HG03103 (cell line): ENCODE measurements around the gene PRM3.
A peak's percentile ranks its signal among the peaks of the same experiment; 100 is the strongest.

Experiments used
- ATAC-seq: cut with Tn5 transposase; IDR thresholded peaks from one replicate; pipeline ENCODE4 v1.9.1; 2021; ENCODE audit warnings: low read depth; ENCODE audit not compliant: unreplicated experiment

Gene PRM3

DNA sequence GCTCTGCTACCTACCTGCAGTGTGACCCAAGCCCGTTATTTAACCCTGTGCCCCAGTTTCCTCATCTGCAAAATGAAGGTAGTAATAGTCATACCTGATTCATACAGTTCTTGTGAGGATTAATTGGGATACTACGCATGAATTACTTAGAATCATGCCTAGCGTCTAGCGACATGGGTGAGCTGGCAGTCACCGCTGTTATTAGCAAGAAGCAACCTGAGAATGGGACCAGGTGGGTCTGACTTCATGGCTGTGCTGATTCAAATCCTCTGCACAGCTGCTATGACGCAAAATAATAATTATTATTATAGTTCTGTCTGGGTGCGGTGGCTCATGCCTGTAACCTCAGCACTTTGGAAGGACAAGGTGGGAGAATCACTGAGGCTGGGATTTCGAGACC, 25.3 kb downstream of the PRM3 start:
- ATAC-seq, result no peak

DNA sequence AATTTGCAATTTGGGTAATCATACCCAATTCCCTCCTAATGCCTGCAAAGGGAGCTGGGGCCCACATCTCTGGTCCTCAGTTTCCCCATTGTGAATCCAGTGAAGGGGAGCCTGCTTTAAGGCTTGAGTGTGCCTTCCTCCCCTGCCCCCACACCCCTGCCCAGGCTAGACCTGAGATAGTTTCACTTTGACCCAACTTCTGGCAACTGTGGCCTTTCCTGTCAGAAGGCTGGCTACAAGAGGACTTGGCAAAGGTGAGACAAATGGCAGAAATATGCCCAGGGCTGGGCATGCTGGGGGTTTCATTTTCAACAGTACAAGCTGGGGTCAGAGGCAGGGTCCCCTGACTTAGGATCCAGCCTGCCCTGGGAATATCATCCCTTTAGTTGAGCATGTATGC, 27.4 kb downstream of the PRM3 start:
- no peak for ATAC-seq

DNA sequence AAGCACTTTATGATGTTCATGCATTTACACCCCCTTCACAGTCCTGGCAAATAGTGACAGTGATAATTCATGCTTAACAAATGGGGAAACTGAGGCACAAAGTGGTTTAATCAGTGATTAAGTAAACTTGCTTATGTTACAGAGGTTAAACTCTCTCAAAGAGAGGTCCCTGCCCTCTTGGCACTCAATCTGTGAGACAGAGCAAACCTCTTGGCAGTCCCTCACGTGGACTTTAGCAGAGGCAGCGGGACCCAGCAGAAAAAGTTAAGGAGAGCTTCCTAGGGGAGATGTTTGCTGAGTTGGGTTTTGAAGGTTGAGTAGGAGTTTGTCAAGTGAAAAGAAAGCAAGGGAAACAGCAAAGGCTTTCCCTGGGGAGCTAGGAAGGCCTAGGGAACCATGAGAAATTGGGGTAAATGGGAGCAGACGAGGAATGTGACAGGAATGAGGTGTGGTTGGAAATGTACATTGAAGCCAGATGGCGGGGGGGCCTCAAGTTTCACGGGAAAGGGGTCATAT, 28.1 kb downstream of the PRM3 start:
- ATAC-seq, result no peak

DNA sequence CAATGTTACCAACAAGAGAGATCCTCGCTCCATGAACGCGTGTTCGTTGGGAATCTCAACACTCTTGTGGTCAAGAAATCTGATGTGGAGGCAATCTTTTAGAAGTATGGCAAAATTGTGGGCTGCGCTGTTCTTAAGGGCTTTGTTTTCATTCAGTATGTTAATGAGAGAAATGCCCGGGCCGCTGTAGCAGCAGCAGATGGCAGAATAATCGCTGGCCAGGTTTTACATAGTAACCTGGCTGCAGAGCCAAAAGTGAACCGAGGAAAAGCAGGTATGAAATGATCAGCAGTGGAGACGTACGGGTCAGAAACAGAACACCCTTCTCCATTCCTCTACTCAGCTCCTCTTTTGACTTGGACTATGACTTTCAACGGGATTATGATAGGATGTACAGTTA, 30.8 kb downstream of the PRM3 start:
- no peak for ATAC-seq

DNA sequence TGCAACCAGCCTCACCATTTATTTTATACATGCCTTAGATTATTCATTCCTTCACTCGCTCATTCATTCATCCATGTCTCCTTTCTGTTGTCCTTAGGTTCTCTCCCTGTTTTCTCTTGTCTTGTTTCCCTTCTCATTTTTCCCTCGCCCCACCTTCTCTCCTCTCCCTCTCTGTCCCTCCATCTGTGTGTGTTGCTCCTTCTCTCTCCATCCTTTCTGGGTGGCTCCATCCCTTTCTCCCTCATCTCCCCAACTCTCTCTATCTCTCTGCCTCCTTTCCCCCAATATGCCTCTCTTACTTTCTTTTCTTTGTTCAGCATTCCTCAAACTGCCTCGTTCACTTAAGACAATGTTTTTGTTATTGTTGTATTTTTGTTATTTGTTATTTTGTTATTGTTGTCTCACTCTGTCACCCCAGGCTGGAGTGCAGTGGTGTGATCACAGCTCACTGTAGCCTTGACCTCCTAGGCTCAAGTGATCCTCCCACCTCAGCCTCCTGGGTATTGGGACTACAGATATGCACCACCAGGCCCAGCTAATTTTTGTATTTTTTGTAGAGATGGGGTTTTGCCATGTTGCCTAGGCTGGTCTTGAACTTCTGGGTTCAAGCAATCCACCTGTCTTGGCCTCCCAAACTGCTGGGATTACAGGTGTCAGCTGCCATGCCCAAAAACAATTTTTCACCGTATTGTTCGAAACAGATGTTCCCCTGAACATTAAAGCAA, 31.8 kb downstream of the PRM3 start:
- ATAC-seq, result no peak

DNA sequence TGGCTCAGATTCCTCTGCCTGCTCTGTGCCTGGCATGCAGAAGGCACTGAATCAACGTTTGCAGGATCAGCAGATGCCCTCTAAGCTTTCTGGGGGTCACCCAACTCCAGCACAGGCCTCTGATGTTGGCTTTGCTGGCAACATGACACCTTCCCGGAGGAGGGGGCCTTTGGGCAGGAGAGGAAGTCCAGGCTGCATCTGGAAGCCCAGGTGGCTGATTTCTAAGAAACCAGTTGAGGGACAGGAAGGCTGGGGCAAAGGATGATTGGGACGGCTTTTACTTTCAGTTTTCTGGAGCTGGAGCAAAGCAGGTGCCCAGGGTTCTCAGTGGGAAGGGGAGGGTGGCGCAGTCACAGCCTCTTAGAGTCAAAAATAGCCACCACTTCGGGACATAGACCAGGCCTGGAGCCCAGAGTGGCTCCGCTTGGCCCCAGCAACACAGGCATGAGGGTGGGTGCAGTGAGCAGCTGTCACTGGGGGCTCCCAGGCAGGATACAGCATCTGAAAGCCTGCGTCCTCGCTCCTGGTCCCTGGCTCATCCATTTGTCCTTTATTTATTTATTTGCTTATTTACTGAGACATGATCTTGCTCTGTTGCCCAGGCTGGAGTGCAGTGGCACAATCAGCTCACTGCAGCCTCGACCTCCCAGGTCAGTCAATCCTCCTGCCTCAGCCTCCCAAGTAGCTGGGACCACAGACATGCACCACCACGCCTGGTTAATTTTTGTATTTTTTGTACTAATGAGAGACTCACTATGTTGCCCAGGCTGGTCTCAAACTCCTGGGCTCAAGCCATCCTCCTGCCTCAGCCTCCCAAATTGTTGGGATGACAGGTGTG, 32.6 kb downstream of the PRM3 start:
- ATAC-seq, result no peak

DNA sequence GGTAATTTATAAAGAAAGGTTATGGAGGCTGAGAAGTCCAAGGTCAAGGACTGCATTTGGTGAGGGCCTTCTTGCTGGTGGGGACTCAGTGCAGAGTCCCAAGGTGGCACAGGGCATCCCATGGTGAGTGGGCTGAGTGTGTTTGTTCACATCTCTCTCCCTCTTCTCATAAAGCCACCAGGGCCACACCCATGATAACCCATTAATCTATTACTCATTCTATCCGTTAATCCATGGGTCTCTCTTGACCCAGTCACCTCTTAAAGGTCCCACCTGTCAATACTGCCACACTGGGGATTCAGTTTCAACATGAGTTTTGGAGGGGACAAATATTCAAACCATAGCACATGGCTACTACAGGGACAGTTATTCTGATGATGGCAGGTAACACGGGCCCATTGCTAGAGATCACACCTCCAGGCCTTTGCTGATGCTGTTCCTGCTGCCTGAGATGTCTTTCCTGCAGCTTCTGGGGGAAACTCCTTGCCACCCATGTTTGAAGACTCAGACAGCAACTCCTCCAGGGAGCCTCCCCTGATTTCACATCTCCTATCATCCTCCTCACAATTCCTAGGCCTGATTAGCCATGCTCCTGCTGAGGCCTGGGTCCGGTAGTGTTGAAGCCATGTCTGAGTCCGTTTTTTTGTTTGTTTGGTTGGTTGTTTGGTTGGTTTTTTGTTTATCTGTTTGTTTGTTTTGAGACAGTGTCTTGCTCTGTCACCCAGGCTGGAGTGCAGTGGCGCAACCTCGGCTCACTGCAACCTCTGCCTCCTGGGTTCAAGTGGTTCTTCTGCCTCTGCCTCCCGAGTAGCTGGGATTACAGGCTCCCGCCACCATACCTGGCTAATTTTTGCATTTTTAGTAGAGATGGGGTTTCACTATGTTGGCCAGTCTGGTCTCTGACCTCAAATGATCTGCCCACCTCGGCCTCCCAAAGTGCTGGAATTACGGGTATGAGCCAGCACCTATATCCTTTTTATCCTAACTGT, 33.5 kb downstream of the PRM3 start:
- no peak for ATAC-seq

DNA sequence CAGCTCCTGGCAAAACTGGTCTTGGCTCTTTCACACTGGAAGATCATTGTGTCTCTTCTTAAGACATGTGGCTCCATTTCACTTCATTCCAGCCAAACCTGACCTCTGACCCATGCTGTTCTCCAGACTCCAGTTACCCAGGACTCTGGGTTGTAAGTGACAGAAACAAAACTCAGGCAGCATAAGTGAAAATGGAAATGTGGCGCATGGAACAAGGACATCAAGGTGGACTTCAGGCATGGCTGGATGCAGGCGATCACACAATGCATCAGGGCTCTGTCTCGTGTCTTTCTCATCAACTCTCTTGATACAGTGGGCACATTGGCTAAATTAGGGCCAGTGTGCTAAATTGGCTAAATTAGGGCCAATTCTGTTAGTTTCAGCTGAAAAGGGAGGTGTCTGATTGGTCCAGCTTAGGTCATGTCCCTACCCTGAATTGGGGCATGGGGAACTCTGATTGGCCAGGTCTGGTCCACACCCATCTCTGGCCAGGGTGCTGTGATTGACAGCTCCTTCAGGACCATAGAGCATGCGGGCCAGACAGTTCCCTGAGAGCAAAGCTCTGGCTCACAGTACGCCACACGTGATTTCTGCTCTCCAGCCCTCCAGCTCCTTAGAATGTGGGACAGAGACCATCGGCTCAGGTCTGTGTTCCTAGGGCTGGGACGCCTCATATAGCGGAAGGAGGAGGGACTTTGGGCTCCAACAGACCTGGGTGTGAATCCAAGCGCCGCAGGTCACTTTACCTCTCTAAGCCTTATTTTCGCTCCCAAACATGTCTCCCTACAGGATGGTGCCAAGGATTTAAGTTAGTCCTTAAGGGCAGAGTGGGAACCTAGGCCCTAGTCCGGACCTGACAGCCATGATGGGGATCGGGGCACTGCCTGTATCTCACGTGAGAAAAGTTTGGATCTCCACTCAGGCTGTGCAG, 34.9 kb downstream of the PRM3 start:
- ATAC-seq, result no peak

DNA sequence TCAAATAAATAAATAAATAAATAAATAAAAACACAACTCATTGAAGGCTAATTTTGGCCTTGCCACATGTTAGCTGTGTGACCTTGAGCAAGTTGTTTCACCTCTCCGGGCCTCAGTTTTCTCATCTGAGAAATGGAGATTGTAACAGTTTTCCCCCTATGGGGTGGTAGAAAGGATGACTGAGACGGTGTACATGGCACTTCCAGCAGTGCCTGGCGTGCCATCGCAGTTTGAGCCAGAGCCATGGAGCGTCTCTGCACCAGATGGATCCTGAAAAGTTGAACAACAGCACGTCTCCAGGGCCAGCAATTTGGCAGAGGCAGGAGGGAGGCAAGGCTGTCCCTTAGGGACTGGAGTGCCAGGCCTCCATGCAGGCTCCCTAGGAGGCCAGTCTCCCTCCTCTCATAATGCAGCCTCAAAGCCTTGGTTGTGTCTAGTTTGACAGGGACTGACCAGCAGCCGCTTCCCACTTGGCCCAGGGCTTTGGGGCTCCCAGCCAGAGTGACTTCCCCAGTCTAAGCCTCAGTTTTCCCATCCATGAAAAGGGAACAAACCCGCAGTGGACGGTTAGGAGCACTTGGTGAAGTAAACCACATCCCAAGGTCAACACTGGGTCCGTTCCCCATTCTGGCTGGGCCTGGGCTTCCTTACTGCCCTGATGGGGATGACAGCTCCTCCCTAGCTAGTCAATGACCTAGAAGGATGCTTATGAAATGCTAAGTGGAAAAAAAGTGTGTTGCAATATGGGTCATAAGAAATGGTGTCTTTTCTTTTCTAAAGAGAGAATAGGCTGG, 36.8 kb downstream of the PRM3 start:
- no peak for ATAC-seq

DNA sequence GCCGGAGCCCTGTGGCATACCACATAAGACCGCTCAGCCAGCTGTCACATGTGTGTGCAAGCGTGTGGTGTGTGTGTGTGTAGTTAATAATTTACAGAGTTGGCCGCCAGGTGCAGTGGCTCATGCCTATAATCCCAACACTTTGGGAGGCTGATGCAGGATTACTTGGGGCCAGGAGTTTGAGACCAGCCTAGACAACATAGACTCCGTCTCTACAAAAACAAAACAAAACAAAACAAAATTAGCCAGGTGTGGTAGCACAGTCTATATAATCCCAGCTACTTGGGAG, 37.8 kb downstream of the PRM3 start:
- ATAC-seq, result no peak

DNA sequence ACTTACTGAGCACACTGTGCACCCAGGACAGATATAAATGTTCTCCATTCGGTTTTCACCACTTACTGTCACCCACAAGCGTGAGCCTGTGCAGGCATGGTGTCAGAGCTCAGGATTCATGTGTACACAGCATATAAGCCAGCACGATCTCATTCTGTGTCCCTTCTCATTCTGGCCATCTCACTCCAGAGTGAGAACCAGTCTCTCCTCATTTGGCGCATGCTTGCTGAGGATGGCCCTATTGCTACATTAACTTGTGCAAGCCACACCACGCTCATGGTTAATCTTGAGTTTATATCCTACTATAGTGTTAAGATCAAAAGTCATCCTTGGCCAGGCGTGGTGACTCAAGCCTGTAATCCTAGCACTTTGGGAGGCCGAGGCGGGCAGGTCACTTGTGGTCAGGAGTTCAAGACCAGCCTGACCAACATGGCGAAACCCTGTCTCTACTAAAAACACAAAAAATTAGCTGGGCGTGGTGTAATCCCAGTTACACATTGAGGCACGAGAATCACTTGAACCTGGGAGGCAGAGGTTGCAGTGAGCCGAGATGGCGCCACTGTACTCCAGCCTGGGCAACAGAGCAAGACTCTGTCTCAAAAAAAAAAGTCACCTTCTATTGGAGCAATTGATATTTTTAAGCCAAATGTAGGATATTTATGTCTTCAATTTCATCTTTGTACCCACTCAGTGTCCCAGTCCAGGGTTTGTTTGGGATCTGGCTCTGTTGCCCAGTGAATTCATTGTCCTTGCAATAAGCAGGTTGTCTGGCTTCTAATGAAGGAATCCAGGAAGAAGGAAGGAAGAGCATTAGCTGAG, 38.3 kb downstream of the PRM3 start:
- no peak for ATAC-seq

DNA sequence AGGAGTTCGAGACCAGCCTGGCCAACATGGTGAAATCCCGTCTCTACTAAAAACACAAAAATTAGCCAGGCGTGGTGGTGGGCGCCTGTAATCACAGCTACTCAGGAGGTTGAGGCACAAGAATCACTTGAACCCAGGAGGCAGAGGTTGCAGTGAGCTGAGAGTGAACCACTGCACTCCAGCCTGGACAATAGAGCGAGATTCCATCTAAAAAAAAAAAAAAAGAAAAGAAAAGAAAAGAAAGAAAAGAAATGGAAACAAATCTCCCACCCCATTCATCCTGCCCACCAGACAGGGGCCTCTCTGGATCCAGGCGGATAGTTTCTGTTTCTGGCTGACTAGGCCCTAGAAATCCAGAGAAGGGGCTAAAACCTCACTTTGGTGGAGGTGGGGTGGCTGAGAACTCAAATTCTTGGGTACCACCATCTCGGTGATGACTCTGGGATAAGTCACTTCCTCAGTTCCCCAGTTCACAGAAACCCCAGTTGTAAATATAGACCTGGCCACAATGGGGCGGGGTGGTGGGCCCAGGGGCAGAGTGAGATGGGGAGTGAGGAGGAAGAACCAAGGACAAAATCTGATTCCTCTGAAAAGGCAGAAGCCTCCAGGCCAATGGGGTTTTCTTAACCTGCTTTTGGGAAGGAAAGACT, 39.6 kb downstream of the PRM3 start:
- ATAC-seq, result no peak

DNA sequence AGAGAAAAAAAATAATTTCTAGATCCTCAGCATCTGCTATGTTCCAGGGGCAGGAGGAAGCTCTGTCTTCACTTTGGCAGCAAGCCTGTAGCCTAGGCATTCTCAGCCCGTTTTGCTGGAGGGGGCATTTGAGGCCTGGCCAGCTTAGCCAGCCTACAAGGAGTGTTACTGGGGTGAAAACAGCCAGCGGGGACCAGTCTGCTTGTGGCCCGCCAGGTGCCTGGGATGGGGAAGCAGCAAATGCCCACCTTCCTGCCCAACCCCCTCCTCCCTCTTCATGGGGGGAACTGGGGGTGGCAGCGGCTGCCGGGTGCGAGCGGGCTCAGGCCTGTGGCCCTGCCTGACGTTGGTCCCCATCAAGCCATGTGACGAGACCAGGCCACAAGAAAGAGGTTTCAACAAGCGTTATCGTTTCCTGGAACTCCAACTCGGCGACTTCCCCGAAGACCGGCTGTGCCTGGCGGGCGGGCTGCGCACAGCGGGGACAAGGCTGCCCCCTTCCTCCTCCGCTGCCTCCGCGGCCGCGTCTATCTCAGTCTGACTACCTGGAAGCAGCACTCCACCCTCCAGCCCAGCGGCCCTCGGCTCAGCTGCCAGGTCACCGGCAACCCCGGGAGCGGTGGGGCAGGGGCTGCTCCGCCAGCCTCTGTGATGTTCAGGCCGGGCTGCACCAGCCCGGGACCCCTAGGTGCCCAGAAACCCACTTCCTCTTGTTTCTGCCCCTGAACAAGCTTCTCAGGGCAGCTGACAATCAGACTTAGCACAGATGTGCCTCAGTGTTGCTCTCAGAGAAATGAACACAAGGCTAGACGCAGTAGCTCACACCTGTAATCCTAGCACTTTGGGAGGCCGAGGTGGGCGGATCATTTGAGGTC, 40.3 kb downstream of the PRM3 start:
- ATAC-seq, result peak; percentile 41

DNA sequence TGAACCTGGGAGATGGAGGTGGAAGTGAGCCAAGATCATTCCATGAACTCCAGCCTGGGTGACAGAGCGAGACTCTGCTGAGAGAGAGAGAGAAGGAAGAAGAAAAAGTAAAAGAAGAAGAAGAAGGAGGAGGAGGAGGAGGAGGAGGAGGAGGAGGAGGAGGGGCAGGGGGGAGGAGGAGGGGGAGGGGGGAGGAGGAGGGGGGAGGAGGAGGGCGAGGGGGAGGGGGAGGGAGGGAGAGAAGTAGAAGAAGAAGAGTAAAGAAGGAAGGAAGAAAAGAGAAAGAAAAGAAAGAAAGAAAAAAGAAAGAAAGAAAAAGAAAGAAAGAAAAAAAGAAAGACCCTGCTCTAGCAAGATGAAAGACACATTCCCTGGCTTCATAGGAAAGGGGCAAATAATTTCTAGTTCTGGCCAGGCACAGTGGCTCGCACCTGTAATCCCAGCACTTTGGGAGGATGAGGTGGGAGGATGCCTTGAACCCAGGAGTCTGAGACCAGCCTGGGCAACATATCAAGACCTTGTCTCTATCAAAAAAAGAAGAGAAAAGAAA, 41.1 kb downstream of the PRM3 start:
- ATAC-seq, result no peak

DNA sequence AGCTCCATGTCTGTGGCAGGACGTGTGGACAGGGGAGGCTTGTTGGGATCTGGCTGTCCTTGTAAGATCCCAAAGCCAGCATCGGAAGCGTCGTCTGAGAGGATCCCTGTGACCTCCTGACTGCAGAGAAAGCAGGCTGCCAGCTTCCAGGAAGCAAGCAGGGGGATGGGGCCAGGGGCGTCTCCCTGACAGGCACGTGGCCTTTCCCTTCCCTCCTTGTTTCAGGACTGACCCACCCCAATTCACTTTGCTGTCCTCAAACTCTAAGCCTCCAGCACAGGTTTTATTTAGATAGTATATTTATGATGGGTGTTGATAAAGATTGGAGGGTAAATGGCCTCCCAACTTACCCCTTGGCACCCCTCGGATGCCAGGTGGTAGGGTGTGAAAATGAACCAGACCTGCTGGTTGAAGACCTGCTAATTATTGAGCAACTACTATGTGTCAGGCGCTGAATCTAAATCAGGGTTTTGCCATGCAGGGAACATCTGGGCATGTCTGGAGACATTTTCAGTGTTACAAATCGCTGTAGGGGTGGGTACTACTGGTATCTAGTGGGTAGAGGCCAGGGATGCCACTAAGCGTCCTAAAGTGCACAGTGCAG, 42.0 kb downstream of the PRM3 start:
- ATAC-seq, result no peak

DNA sequence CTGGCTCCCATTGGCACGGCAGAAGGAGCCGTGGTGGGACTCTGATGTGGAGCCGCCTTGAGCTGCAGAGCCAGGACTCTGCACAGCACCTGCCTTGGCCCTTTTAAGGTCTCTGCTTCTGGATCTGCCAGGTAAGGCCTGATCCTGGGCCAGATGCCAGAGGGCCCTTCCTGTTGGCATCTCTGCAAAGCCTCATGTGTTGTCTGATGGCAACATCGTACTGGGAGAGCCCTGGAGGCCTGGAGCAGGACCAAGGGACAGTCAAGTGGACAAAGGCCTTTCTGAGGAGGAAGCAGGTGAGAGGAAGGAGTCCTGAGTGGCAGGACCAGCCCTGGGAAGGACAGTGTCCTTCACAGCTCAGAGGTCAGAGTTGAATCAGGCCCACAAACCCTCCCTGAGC, 43.5 kb downstream of the PRM3 start:
- ATAC-seq, result no peak
